Prostate gland (tissue), 2 donors: ENCODE data around the gene FAM217B.

Source experiments
- CTCF ChIP-seq, 4 experiments: fragments of 200-600 bp in 2 of 4; fragments of 450-650 bp in 2 of 4; sonication (generic) in 2 of 4; IDR thresholded peaks; 1 replicate in 3 of 4; 2 replicates in 1 of 4; pipeline ENCODE4 v1.5.1; 2016 to 2019; ENCODE audit warnings: antibody characterized with exemption in 4 of 4, mild to moderate bottlenecking in 2 of 4, moderate library complexity in 2 of 4
- POLR2A ChIP-seq: fragments of 450-650 bp; IDR thresholded peaks from one replicate; pipeline ENCODE4 v1.6.1; 2016; ENCODE audit warnings: antibody characterized with exemption, mild to moderate bottlenecking
- POLR2AphosphoS5 ChIP-seq: sonication (generic); formaldehyde crosslinking; IDR thresholded peaks from one replicate; pipeline ENCODE4 v1.6.1; 2017; ENCODE audit warnings: antibody characterized with exemption

- TF ChIP-seq CTCF (IDR thresholded peaks at IDR 0.05) (no peak), POLR2AphosphoS5 (no peak), POLR2A (no peak)
These were observed 8.0 kb downstream of the FAM217B start for GRCh38 chr20:59948212-59948611.
